Epidermal melanocyte (primary cell): Measurements from ENCODE around the gene TMEM185B.

Experiments
- DNase-seq: peaks from one replicate; pipeline ENCODE4 v3.0.0; 2011; ENCODE audit warnings: low spot score; ENCODE audit not compliant: insufficient read length

The TMEM185B gene

DNA sequence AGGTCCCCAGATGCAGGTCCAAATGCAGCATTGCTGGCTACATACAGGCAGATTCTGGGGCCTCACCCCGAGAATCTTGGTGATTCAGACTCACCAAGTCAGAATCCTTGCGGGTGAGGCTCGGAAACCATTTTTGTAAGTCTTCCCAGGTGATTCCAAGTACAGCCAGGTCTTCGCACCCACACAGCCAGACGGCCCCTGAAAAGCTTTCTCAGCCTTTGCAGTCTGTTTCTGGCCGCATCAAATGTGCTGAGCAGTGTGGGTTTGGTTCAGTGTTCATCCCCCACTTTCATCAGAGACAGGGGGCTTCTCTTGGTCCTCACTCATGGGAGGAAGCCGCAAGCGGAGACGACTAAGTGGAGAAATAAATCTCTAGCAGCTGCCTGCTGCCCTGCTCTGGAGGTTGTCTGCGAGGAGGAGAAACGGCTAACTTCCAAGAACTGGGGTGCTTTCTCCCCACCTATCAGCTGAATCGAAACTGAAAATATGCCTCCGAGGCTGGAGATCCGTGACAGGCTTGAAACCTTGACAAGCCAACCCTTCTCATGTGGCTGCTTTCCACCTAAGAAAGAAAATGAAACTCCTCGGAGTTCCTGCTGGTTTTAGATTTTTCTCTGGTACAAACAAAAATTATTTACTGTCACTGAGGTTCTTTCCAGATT is 8.9 kb upstream of the TMEM185B start:
- no peak for DNase-seq

DNA sequence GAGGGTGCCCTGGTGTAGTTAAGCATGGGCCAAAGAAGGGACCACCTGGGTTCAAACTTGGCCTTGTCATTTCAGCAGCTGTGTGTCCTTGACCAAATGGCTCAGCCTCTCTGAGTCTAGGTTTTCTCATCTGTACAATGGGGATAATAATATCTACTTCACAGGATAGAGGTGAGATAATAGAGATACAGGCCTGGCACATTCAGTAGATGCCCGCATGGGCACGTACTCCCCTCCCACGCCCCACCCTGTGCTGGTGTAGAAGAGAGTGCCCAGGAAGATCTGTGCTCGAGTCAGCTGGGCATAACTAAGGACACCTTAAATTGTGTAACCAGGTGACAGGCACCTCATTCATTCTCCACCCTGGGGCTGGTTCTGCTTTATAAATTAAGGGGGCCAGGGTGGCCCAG is 8.4 kb upstream of the TMEM185B start:
- no peak for DNase-seq

DNA sequence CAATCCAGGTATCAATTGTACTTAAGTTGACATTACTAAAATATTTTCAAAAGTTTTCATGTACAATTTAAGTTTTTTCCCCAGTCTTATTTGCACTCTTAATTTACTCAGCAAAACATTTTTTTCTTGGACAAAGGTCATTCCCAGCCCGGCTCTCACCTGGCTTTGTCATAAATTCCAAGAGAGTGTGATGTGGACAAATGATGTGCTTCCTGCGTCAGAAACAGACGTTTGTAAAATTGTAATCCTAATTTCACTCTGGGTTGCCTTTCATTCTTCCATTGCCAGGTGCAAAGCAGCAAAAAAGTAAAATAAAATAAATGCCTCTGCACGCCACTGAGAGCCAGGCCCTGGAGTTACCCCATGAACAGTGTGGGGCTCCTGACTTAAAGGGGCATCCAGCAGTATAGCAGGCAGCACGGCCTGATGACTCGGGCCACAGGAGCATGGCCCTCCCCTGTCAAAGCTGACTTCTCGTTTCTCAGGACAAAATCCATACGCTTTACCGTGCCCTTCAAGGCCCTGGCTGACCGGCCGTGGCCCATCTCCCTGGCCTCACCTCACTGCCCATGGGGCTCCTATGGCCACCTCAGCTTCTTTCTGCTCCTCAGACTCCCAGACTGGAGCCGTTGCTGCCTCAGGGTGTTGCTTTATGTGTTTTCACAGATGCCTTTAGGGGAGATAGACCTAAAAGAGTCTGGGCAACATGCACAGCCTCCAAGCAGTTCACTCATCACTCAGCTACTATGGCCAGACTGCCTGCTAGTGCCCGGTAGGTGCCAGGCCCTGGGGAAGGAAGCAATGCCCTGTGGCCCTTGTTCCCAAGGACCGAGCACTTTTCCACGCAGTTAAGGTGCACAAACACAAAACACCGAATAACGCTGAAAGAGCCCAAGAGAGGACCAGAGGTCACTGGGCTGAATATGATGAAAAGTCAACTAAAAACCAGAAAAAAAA is 7.6 kb upstream of the TMEM185B start:
- no peak for DNase-seq

DNA sequence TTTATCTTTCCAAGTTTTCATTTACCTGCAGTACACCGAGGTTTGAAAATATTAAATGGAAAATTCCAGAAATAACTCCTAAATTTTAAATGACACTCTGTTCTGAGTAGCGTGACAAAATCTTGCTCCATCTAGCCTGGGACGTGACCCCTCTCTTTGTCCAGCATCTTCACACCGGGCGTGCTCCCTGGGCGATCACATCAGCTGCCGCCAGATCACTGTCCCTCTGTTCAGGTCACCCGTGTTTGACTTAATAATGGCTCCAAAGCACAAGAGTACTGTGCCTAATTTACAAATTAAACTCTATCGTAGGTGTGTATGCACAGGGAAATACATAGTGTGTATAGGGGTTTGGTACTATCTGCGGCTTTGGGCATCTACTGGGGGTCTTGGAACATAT is 6.1 kb upstream of the TMEM185B start:
- DNase-seq, result no peak

DNA sequence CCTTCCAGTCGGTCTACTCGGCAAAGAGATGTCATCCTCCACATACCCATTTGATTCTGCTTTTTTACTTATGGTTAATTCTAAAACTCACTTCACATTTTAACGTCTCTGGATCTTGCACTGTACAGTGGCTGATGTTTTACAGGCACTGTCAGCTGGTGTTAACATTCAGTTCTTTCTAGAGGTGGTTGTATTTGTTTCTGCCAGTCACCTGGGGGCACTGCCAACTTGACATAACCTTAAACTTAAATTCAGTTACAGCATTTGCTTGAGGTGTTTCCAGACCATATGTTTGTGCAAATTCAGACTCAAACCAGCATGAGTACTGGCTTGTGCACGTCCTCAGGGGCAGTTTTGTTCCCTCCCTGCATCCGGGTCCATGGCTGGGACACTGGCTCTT is 5.3 kb upstream of the TMEM185B start:
- no peak for DNase-seq

DNA sequence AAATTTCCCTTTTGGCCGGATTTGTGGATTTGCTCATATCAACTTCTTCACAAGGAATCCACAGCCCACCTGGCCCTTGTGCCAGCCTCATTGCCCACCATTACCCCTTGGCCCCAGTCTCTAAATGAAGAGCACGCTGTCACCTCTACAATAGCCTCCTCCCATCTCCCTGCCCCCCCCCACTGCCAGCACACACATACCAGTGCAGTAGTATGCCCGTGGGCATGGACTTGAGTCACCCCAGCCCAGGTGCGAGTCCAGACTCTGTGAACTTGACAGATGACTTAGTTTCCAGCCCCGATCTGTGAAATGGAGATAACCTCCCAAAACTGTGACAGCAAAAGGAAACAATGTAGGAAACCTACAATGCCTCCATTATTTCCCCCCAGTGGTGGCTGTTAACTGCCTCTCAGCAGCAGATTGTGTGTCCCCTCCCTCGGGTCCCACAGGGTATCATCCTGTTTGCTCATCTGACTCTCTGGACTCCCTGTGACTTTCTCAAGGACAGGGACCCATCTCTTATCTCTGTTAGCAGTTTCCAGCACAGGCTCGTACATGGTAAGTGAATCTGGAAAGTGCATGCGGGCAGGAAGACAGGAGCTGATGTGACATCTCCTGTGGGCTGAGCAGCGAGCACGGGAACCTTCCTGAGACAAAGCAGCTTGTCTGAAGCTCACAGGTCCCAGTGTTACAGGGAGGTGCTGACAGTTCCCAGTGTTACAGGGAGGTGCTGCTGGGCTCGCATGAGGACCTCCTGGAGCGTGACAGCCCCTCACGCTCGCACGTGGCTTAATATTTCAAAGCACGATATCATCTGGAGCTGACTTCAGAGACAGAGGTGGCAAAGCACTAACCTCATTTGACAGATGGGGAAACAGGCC is 4.2 kb upstream of the TMEM185B start:
- DNase-seq, result no peak

DNA sequence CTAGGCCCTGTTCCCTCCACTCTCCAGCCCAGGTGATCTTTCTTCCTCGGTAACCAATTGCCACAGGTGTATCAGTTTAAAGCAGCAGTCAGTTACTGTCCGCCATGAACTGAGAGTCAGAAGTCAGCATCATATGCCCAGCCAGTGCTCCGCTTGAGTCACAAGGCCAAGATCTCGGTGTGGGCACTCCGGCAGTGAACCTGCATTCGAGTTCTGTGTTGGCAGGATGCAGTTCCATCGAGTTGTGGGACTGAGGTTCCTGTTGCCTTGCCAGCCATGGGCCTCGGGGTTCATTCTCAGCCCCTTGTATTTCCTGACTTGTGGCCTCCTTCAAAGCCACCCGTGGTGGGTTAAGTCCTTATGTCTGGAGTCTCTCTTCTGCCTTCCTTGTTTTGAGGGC is 3.1 kb upstream of the TMEM185B start:
- no peak for DNase-seq

DNA sequence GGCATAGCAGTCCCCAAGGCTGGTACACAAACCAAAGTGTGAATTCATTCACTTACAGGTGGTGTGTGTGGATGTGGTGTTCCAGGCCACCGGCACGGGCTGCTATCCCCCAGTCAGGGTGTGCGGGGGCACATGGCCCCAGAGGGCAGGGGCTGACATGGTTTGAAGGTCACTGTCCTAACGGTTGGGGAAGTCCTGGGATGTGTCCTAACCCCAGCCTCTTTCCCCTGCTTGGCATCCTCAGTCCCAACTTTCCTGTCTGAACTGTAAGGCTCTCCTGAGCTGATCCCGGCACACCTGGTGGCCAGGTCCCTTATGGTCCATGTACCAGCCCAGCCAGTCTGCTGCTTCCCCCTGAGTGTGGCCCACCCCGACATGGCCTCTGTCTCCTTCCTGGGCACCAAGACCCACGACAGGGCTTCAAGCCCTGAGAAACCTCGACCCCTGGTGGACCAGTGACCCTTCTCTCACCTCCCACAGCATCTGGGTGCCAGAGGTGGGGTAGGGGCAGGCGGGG is 2.4 kb upstream of the TMEM185B start:
- no peak for DNase-seq

DNA sequence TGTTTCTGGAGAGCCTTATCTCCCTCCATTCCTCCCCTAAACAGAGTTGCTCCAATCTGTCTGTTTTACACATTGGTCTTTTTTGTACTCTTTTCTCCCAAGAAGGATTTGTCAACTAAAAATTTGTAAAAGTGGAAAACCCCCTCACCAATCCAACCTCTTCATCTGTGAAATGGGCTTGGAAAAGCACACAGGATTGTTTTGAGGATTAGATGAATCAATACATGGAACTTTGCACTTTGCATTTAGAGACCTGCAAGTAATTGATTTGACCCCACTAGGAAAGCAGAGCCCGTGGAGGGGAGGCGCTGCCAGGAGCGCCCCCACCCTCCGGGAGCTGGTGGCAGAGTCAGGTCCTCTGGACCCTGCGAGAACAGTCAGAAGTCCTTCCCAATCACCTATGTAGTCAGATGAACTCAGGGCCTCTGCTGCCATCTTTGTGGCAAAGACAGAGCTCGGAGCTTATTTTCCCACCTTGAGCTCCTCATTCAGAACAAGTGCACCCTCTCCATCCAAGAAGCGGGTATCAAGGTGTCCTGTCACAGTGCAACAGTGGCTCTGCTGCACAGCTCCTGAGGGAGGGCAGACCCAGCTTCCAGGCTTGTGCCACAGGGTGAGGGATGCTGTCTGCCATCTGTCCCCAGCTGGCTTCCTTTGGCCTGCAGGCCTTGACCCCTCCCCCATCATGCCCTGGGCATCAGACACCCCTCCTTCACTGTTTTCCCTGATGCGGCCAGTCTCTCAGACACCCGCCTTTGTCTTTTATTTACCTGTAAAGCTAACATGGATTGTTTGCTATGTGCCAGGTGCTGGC is 1.7 kb upstream of the TMEM185B start:
- DNase-seq, result no peak

DNA sequence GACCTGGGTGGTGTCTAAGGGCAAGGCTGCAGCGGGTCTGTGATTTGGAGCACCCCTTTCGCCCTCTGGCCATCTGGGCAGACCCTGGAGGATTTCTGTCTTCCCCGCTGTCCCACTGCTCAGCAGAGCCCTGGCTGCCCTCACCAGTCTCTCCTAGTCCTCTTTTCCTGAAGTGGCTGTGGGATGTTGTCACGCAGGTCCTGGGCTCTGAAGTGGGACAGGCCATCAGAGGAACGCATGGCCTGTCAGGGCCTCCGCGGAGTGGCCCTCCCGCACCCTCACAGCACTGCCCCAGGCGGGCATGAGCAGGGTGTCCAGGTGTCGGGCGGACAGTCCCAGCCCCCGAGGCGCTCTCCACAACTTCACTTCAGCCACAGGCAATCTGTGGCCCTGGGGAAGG is 1.1 kb upstream of the TMEM185B start:
- no peak for DNase-seq

DNA sequence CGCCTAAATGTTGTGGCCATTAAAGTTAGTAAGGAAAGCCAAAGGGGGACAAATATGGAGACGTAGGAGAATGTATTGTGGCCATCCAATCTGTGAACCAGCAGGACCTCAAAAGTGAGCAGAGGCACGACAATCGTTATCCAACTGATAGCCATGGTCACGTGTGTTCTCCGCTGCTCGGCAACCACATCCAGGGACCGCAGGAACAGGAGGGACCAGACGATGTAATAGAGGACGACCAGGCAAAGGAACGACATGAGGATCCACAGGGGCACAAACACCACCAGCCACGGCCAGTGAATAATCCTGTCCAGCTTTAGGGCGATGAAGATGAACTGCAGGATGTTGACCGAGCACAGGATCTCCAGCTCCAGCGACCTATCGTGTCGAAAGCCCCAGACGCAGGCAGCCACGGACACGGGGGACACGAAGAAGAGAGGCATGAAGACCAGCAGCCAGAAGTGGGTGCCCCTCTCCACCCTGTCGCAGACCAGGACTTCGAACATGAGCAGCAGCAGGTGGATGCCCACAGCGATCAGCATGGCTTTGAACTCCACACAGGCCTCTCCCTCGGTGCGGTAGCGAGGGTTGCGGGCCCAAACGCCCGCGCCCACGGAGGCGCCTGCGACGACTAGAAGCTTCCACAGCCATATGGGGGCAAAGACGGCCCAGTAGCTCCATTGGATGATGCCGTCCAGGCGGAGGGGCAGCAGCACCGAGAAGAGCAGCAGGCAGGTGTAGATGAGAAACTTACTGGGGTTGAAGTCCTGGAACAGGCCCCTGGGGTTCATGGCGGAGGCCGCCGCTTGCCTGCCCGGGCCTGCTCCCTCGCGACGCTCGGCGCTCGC is 790 bp downstream of the TMEM185B start:
- DNase-seq, result no peak

DNA sequence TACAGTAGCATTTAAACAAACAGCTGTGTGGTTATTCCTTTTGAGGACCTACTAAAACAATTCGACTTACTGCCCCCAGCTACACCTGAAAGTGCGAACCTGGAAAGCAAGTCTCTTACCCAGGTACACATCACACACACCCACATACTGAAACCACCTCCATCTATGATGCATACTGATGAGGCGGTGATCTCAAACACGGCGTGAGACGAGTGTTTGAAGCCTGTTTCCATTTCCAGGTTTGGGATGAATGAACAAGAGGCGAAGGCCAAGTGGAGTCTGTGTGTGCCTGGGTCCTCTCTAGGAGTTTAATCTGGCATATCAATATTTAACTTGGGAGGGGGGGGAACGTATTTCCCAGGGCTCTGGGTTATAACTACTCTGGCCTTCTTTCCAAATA is 1.6 kb downstream of the TMEM185B start:
- DNase-seq, result no peak

DNA sequence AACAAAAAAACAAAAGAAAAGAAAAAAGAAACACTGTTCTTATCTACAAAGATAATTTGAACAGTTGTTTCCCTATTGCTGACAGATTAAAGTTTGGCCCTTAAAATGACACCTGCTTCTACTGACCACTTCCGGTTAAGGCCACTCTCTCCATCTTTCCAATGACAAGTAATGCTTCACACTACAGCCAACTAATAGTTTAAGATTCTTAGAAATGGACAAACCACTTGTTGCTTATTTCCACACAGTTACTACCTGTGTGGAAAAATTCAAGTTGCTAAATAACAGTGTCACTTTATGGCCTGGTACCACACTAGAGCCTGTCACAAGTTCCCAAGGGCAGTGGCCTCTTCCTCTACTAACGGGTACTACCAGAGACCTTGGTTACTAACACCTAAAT is 2.4 kb downstream of the TMEM185B start:
- no peak for DNase-seq

DNA sequence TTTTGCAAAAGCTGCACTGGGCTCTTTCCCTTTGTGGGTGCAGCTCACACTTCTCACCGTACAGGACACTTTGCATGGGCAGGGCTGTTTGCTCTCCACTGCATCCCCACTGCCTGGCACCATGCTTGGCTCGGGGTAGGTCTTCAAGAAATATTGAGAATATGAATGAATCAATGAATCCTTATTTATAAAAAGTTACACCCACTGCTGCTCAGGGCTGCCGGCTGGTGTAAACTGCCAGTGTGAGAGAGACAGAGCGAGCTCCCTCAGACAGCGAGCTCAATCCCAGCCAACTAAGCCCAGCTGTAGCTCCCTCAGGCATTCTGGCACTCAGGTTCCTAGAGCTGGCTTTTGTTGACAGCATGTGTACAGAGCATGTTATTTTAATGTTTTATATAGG is 3.4 kb downstream of the TMEM185B start:
- no peak for DNase-seq

DNA sequence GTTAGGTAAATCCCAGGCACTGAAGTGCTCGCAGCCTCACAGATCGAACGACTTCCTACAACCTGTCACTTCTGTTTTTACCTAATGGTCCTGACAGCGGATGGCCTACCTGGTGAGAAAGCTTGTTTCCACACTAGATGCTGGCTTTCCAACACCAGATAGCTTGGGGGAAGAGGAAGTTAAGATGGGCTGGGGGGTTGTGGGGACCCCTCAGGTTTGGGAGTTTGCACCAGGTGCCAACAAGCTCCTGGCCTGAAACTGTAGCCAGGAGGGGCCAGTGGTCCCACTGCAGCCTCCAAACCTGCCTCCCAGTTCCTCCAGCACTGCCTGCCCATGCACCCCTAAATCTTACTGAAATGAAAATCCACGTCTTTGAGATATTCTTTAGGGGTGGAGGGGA is 3.9 kb downstream of the TMEM185B start:
- no peak for DNase-seq

DNA sequence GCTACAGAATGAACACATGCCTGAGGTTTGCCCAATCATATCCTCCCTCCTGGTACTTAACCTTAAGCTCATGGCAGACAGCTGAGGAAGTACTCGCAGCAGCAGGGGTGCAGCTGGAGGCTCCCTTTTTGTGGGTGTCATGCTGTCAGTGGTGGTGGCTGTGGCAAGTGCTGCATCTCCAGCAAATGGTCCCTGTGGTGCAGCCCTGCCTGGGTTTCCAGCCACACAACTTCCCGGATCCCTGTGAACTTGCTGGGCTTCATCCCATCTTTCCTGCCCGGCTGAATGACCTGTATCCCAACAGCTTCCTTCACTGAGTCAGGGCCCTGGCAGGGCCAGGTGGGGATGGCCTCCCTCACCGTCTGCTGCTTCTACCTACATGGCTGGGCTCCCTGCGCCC is 5.0 kb downstream of the TMEM185B start:
- DNase-seq, result no peak

DNA sequence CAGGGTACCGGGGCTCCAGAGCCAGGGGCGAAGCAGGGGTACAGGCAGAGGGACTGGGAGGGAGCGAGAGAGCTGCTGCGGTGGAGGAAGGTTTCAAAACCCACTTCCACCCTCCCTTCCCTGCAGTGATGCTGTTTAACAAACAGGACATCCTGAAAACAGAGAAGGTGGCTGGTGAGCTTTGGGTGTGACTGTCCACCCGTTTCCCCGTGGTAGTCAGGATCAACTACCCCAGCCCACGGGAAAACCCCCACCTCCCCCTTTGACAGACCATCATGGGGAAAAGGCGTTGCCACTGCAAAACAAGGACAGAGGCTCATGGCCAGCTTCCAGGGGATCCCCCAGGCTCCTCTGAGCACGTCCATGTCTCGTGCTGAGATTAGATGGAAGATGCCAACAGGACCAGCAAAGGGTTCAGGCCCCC is 12.9 kb downstream of the TMEM185B start:
- no peak for DNase-seq

DNA sequence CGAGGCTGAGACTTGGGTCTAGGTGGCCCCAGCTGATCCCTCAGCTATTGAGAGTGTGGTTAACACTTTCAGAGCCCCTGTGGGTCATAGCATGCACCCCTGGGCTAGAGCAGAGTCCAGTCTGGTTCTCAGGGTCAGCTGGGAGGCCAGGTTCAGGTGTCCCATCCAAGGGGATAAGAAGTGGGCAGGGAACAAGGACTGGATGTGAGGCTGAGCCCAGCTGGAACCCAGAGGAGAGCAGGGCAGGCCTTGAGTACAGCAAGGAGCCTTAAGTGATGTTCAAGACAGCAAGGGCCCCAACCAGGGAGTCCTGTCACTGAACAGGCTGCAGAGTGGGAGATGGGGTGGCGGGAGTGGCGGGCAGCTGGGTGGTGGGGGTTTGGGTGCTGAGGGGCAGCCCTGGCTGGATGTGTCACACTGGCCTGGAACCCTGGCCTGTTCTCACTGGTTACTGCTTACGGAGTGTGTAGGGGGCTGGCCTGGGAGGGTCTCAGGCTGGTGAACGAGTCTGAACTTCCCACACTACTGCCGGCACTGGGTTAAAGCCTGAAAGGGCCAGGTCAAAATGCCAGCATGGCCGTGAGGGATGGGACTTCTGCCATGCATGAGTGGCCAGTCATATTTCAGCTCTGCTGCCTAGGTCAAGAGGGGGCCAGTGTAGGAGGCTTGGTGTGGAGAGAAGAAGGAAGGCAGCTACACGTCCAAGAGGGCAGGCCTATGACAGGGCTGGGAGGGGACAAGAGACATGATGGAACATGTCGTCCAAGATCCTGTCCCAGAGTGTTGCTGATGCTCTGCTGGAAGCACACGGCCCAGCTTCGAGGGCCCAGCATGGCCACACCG is 13.6 kb downstream of the TMEM185B start:
- no peak for DNase-seq
